DMS53 treated with DMSO at 0.1 percent for 48 hours (cell line): ENCODE measurements around the gene CDCA7.
"Not testable (repeated sequence)": the region's sequence is repeated elsewhere in the genome, so short reads cannot be mapped to it uniquely, and the experiment has no call there.

ENCODE experiments used
- DNase-seq: peaks from one replicate; lab custom pipeline; 2025; ENCODE audit not compliant: unreplicated experiment; lab: John Stamatoyannopoulos, UW

The CDCA7 gene

GRCh38 chr2:173354582-173355131 is at the start of gene CDCA7:
Gene CDCA7 (plus strand): TSS chr2:173354872. CDS start chr2:173354964, 92 bp downstream.
- peak; percentile 69 for DNase-seq

GRCh38 chr2:173305303-173305702 is 49.4 kb upstream of the CDCA7 start:
- DNase-seq = no peak

- no peak for DNase-seq
Observed at GRCh38 chr2:173307293-173307692, 47.4 kb upstream of the CDCA7 start.

- not testable (repeated sequence) for DNase-seq
Observed at GRCh38 chr2:173309370-173309769, 45.3 kb upstream of the CDCA7 start.

- no peak for DNase-seq
Observed at GRCh38 chr2:173311844-173312606, 42.6 kb upstream of the CDCA7 start.

GRCh38 chr2:173323371-173323770 is 31.3 kb upstream of the CDCA7 start:
- DNase-seq = no peak

- DNase-seq = no peak
Observed at GRCh38 chr2:173326806-173327205, 27.9 kb upstream of the CDCA7 start.

GRCh38 chr2:173327421-173327820 is 27.3 kb upstream of the CDCA7 start:
- no peak for DNase-seq

- DNase-seq = not testable (repeated sequence)
Observed at GRCh38 chr2:173333003-173333402, 21.7 kb upstream of the CDCA7 start.

- DNase-seq = no peak
Observed at GRCh38 chr2:173339807-173340206, 14.9 kb upstream of the CDCA7 start.

GRCh38 chr2:173343921-173344320 is 10.8 kb upstream of the CDCA7 start:
- DNase-seq = no peak

GRCh38 chr2:173346035-173346434 is 8.6 kb upstream of the CDCA7 start:
- no peak for DNase-seq

- peak; percentile 95 for DNase-seq
Observed at GRCh38 chr2:173347305-173348168, 7.1 kb upstream of the CDCA7 start.

GRCh38 chr2:173349287-173349686 is 5.4 kb upstream of the CDCA7 start:
- no peak for DNase-seq

GRCh38 chr2:173350383-173350782 is 4.3 kb upstream of the CDCA7 start:
- DNase-seq = no peak

- DNase-seq = no peak
Observed at GRCh38 chr2:173351879-173352278, 2.8 kb upstream of the CDCA7 start.

GRCh38 chr2:173353556-173353955 is 1.1 kb upstream of the CDCA7 start:
- no peak for DNase-seq

GRCh38 chr2:173354073-173354581 is 545 bp upstream of the CDCA7 start:
- peak; percentile 31 for DNase-seq

- peak; percentile 32 for DNase-seq
Observed at GRCh38 chr2:173355132-173355865, 627 bp downstream of the CDCA7 start.

GRCh38 chr2:173355866-173356508 is 1.3 kb downstream of the CDCA7 start:
- no peak for DNase-seq
